HepG2 (cell line): ENCODE results near the gene ADIRF. TPM values are rescaled to one million over a fixed set of nuclear protein-coding genes. Genes with fewer than 3 reads are reported as not detected.
A peak's percentile ranks its signal among the peaks of the same experiment; 100 is the strongest.

Experiments
- BCL6 ChIP-seq: IDR thresholded peaks from 2 replicates; pipeline ENCODE4 v1.6.1; 2016; ENCODE audit warnings: missing genetic modification reagents, missing compliant biosample characterization
- CEBPB ChIP-seq: IDR thresholded peaks from 2 replicates; pipeline ENCODE4 v1.6.1; 2011; ENCODE audit warnings: low read depth, low read length, improper control_type of control experiment, borderline replicate concordance
- FOSL2 ChIP-seq: sonication (generic); formaldehyde crosslinking; IDR thresholded peaks from 2 replicates; pipeline ENCODE4 v1.4.0; 2020; ENCODE audit warnings: missing genetic modification reagents
- GFI1 ChIP-seq: sonication (generic); formaldehyde crosslinking; IDR thresholded peaks from 2 replicates; pipeline ENCODE4 v1.5.0; 2020; ENCODE audit warnings: missing genetic modification reagents, mild to moderate bottlenecking, borderline replicate concordance
- HHEX ChIP-seq: IDR thresholded peaks from 2 replicates; pipeline ENCODE4 v1.6.1; 2016; ENCODE audit warnings: control low read depth
- HNRNPUL1 ChIP-seq: fragments of 200-400 bp; formaldehyde crosslinking; IDR thresholded peaks from 2 replicates; pipeline ENCODE4 v1.6.1; 2017; ENCODE audit warnings: low read depth, mild to moderate bottlenecking, low read length, moderate library complexity
- JUND ChIP-seq: sonication (generic); formaldehyde crosslinking; IDR thresholded peaks from 2 replicates; pipeline ENCODE4 v1.8.0; 2022; ENCODE audit warnings: mild to moderate bottlenecking, missing genetic modification reagents
- MAF1 ChIP-seq: sonication (generic); formaldehyde crosslinking; IDR thresholded peaks from 2 replicates; pipeline ENCODE4 v1.5.0; 2020; ENCODE audit warnings: missing genetic modification reagents, borderline replicate concordance
- PHB2 ChIP-seq: fragments of 450-650 bp; IDR thresholded peaks from 2 replicates; pipeline ENCODE4 v1.6.1; 2018; ENCODE audit not compliant: partially characterized antibody
- POLR2G ChIP-seq: fragments of 200-400 bp; formaldehyde crosslinking; IDR thresholded peaks from 2 replicates; pipeline ENCODE4 v1.6.1; 2018; ENCODE audit warnings: mild to moderate bottlenecking, low read depth, low read length, moderate library complexity
- RBAK ChIP-seq: sonication (generic); formaldehyde crosslinking; IDR thresholded peaks from 2 replicates; pipeline ENCODE4 v1.5.1; 2020; ENCODE audit warnings: mild to moderate bottlenecking, missing genetic modification reagents
- RBM22 ChIP-seq: fragments of 200-400 bp; formaldehyde crosslinking; optimal IDR thresholded peaks from 2 replicates; pipeline ENCODE3; 2017; ENCODE audit warnings: mild to moderate bottlenecking, low read length, moderate library complexity
- SMAD3 ChIP-seq: sonication (generic); formaldehyde crosslinking; IDR thresholded peaks from 2 replicates; pipeline ENCODE4 v1.4.0; 2020; ENCODE audit warnings: missing genetic modification reagents
- TEAD3 ChIP-seq: optimal IDR thresholded peaks from 2 replicates; pipeline ENCODE3; 2016; ENCODE audit warnings: borderline replicate concordance
- ZNF207 ChIP-seq: fragments of 450-650 bp; IDR thresholded peaks from 2 replicates; pipeline ENCODE4 v1.6.1; 2016; ENCODE audit warnings: antibody characterized with exemption, borderline replicate concordance
- ZNF546 ChIP-seq: sonication (generic); formaldehyde crosslinking; conservative IDR thresholded peaks from 2 replicates; pipeline ENCODE4 v1.8.1; 2023; ENCODE audit warnings: mild to moderate bottlenecking, missing genetic modification reagents
- ZNF562 ChIP-seq: sonication (generic); formaldehyde crosslinking; IDR thresholded peaks from 2 replicates; pipeline ENCODE4 v1.8.0; 2022; ENCODE audit warnings: missing genetic modification reagents, borderline replicate concordance
- ZNF724P ChIP-seq: sonication (generic); formaldehyde crosslinking; IDR thresholded peaks from 2 replicates; pipeline ENCODE4 v1.8.0; 2022; ENCODE audit warnings: missing genetic modification reagents, borderline replicate concordance
- ZNF850 ChIP-seq: sonication (generic); formaldehyde crosslinking; conservative IDR thresholded peaks from 2 replicates; pipeline ENCODE4 v1.9.0; 2021; ENCODE audit warnings: mild to moderate bottlenecking, missing genetic modification reagents
- polyA plus RNA-seq, 8 experiments: library from polyadenylated mRNA; depleted of rRNA in 3 of 8; stranded (reverse) in 7 of 8; unstranded in 1 of 8; fragments of >200 nt; fragmentation: Illumina TruSeq in 4 of 8; extraction: Trizol in 4 of 8; gene quantifications; 2 replicates each; pipeline versions ENCODE4 v1.2.1 to v1.2.3, GENCODE V29; 2011 to 2016; ENCODE audit warnings: low read depth in 4 of 8, missing spikeins in 1 of 8, mixed read lengths in 1 of 8; ENCODE audit not compliant: insufficient read depth in 1 of 8
- total RNA-seq, 5 experiments: library from RNA; depleted of rRNA; stranded (reverse); fragments of >200 nt; fragmentation: Illumina TruSeq; extraction: Trizol; gene quantifications; 2 replicates each; pipeline ENCODE4 v1.2.3, GENCODE V29; 2016; ENCODE audit warnings: low read depth in 1 of 5
- TF ChIP-seq, protein P1 (sequence below): sonication (generic); formaldehyde crosslinking; IDR thresholded peaks from 2 replicates; pipeline ENCODE4 v1.9.0; 2021; ENCODE audit warnings: missing genetic modification reagents, borderline replicate concordance
- TF ChIP-seq, protein P2 (sequence below): IDR thresholded peaks from 2 replicates; pipeline ENCODE4 v1.4.0; 2020; ENCODE audit warnings: mild to moderate bottlenecking, missing genetic modification reagents
- TF ChIP-seq, protein P3 (sequence below): sonication (generic); formaldehyde crosslinking; IDR thresholded peaks from 2 replicates; pipeline ENCODE4 v1.9.0; 2021; ENCODE audit warnings: missing genetic modification reagents, borderline replicate concordance

Gene ADIRF
- total and polyA plus RNA-seq, 2 of the 13 experiments (the other 11 are each of a cell fraction or from before 2014, with no cell fraction given), result 0.13 to 0.40 TPM

DNA sequence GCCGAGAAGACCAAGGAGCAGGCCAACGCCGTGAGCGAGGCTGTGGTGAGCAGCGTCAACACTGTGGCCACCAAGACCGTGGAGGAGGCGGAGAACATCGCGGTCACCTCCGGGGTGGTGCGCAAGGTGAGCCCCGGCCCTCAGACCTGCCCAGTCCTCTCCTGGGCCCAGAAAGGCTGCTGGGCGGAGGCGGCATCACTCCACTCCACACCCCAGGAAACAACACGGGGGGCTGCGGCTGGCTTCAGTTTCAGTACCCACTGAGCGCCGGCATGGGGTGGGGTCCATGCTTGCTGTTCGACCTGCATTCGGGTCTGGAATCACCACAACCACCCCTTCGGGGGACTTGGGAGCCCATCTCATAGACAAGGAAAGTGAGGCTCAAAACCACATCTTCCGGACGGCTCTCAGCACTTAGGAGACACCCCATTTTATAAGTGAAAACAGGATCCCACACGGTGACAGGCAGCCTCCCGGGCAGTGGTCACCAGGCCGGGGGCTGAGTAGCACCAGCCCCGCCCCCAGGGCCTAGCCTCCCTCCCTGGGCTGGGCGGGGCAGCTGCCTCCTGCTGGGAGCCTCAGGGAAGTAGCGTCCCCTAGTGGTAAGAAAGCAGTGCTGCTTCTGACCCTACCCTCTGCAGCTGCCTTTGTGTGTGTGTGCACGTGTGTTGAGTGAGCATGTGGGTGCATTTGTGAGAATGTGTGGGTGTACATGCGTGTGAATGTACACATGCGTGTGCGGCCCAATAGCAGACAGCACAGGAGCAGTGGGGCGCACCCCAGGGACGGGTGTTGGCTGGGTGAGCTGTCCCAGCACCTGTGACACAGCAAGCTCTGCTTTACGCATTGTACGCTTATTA lies 8.0 kb upstream of the ADIRF start (continued):
- TF ChIP-seq, protein P1, sequence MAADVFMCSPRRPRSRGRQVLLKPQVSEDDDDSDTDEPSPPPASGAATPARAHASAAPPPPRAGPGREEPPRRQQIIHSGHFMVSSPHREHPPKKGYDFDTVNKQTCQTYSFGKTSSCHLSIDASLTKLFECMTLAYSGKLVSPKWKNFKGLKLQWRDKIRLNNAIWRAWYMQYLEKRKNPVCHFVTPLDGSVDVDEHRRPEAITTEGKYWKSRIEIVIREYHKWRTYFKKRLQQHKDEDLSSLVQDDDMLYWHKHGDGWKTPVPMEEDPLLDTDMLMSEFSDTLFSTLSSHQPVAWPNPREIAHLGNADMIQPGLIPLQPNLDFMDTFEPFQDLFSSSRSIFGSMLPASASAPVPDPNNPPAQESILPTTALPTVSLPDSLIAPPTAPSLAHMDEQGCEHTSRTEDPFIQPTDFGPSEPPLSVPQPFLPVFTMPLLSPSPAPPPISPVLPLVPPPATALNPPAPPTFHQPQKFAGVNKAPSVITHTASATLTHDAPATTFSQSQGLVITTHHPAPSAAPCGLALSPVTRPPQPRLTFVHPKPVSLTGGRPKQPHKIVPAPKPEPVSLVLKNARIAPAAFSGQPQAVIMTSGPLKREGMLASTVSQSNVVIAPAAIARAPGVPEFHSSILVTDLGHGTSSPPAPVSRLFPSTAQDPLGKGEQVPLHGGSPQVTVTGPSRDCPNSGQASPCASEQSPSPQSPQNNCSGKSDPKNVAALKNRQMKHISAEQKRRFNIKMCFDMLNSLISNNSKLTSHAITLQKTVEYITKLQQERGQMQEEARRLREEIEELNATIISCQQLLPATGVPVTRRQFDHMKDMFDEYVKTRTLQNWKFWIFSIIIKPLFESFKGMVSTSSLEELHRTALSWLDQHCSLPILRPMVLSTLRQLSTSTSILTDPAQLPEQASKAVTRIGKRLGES (CRISPR knock-in tag), result no peak
- TF ChIP-seq RBM22, result no peak
- TF ChIP-seq ZNF724P (CRISPR knock-in tag), result no peak
- no peak for TF ChIP-seq JUND
- TF ChIP-seq, protein P2, sequence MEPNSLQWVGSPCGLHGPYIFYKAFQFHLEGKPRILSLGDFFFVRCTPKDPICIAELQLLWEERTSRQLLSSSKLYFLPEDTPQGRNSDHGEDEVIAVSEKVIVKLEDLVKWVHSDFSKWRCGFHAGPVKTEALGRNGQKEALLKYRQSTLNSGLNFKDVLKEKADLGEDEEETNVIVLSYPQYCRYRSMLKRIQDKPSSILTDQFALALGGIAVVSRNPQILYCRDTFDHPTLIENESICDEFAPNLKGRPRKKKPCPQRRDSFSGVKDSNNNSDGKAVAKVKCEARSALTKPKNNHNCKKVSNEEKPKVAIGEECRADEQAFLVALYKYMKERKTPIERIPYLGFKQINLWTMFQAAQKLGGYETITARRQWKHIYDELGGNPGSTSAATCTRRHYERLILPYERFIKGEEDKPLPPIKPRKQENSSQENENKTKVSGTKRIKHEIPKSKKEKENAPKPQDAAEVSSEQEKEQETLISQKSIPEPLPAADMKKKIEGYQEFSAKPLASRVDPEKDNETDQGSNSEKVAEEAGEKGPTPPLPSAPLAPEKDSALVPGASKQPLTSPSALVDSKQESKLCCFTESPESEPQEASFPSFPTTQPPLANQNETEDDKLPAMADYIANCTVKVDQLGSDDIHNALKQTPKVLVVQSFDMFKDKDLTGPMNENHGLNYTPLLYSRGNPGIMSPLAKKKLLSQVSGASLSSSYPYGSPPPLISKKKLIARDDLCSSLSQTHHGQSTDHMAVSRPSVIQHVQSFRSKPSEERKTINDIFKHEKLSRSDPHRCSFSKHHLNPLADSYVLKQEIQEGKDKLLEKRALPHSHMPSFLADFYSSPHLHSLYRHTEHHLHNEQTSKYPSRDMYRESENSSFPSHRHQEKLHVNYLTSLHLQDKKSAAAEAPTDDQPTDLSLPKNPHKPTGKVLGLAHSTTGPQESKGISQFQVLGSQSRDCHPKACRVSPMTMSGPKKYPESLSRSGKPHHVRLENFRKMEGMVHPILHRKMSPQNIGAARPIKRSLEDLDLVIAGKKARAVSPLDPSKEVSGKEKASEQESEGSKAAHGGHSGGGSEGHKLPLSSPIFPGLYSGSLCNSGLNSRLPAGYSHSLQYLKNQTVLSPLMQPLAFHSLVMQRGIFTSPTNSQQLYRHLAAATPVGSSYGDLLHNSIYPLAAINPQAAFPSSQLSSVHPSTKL (CRISPR knock-in tag), result no peak
- no peak for TF ChIP-seq CEBPB
- no peak for TF ChIP-seq ZNF546 (CRISPR knock-in tag)
- TF ChIP-seq, protein P3, sequence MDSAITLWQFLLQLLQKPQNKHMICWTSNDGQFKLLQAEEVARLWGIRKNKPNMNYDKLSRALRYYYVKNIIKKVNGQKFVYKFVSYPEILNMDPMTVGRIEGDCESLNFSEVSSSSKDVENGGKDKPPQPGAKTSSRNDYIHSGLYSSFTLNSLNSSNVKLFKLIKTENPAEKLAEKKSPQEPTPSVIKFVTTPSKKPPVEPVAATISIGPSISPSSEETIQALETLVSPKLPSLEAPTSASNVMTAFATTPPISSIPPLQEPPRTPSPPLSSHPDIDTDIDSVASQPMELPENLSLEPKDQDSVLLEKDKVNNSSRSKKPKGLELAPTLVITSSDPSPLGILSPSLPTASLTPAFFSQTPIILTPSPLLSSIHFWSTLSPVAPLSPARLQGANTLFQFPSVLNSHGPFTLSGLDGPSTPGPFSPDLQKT, result no peak
- no peak for TF ChIP-seq GFI1 (CRISPR knock-in tag)
- no peak for TF ChIP-seq MAF1 (CRISPR knock-in tag)
- no peak for TF ChIP-seq HHEX (CRISPR knock-in tag)
- no peak for TF ChIP-seq POLR2G
- TF ChIP-seq HNRNPUL1, result no peak
- TF ChIP-seq RBAK (CRISPR knock-in tag), result no peak
- no peak for TF ChIP-seq ZNF562 (CRISPR knock-in tag)
- TF ChIP-seq PHB2, result no peak
- no peak for TF ChIP-seq BCL6
- TF ChIP-seq TEAD3 (CRISPR knock-in tag), result peak; percentile 36
- no peak for TF ChIP-seq SMAD3 (CRISPR knock-in tag)
- TF ChIP-seq ZNF207, result no peak
- peak; percentile 35; the same call in 1 of the 2 replicates for TF ChIP-seq FOSL2 (CRISPR knock-in tag)
- TF ChIP-seq ZNF850, result no peak
